HepG2 (cell line): ENCODE measurements around the gene PHF13. TPM values are rescaled to one million over a fixed set of nuclear protein-coding genes. Genes with fewer than 3 reads are reported as not detected.
A peak's percentile ranks its signal among the peaks of the same experiment; 100 is the strongest.

Experiments used
- ARNT2 ChIP-seq: sonication (generic); formaldehyde crosslinking; IDR thresholded peaks from 2 replicates; pipeline ENCODE4 v1.8.0; 2022; ENCODE audit warnings: mild to moderate bottlenecking, low read depth, missing genetic modification reagents, moderate library complexity
- EHMT2 ChIP-seq: fragments of 200-600 bp; sonication (generic); IDR thresholded peaks from 2 replicates; pipeline ENCODE4 v1.7.0; 2017; ENCODE audit warnings: antibody characterized with exemption, low read depth, low read length, borderline replicate concordance
- FOXP1 ChIP-seq, 2 experiments: fragments of 450-650 bp in 1 of 2; IDR thresholded peaks; 2 replicates each; pipeline ENCODE4 v1.6.1; 2017 to 2018; ENCODE audit warnings: antibody characterized with exemption in 1 of 2
- HNRNPK ChIP-seq: fragments of 200-400 bp; formaldehyde crosslinking; IDR thresholded peaks from 2 replicates; pipeline ENCODE4 v1.6.1; 2018; ENCODE audit warnings: low read length, low read depth, moderate library complexity, mild to moderate bottlenecking; ENCODE audit not compliant: poor library complexity, severe bottlenecking
- KDM2A ChIP-seq: sonication (generic); formaldehyde crosslinking; IDR thresholded peaks from 2 replicates; pipeline ENCODE4 v1.4.0; 2020; ENCODE audit warnings: low read depth, missing genetic modification reagents, borderline replicate concordance
- KDM6A ChIP-seq: IDR thresholded peaks from 2 replicates; pipeline ENCODE4 v1.6.1; 2016; ENCODE audit warnings: low read depth
- MAZ ChIP-seq, 2 experiments: sonication (generic) in 1 of 2; formaldehyde crosslinking in 1 of 2; IDR thresholded peaks; 2 replicates each; pipeline versions ENCODE4 v1.5.0 to v1.6.1; 2012 to 2020; ENCODE audit warnings: low read depth in 2 of 2, mild to moderate bottlenecking in 2 of 2, borderline replicate concordance in 1 of 2, improper control_type of control experiment in 1 of 2, low read length in 1 of 2, missing genetic modification reagents in 1 of 2, moderate library complexity in 1 of 2
- MED1 ChIP-seq: sonication (generic); formaldehyde crosslinking; IDR thresholded peaks from 2 replicates; pipeline ENCODE4 v1.4.0; 2020; ENCODE audit warnings: missing genetic modification reagents
- POLR2A ChIP-seq, 2 experiments: IDR thresholded peaks; 2 replicates each; pipeline ENCODE4 v1.6.1; 2011; ENCODE audit warnings: low read depth in 2 of 2, low read length in 2 of 2, mild to moderate bottlenecking in 1 of 2, moderate library complexity in 1 of 2; ENCODE audit not compliant: insufficient read depth in 1 of 2
- SNRNP70 ChIP-seq: fragments of 200-400 bp; formaldehyde crosslinking; IDR thresholded peaks from 2 replicates; pipeline ENCODE4 v1.6.1; 2017; ENCODE audit warnings: mild to moderate bottlenecking, low read depth, low read length, moderate library complexity
- SOX5 ChIP-seq: IDR thresholded peaks from 2 replicates; pipeline ENCODE4 v1.6.1; 2016; ENCODE audit warnings: borderline replicate concordance
- ZNF607 ChIP-seq: sonication (generic); formaldehyde crosslinking; IDR thresholded peaks from 2 replicates; pipeline ENCODE4 v1.5.1; 2020; ENCODE audit warnings: missing genetic modification reagents, mild to moderate bottlenecking, borderline replicate concordance
- ZNF775 ChIP-seq: sonication (generic); formaldehyde crosslinking; IDR thresholded peaks from 2 replicates; pipeline ENCODE4 v1.4.0; 2020; ENCODE audit warnings: missing genetic modification reagents, mild to moderate bottlenecking, moderate library complexity, borderline replicate concordance
- polyA plus RNA-seq, 8 experiments: library from polyadenylated mRNA; depleted of rRNA in 3 of 8; stranded (reverse) in 7 of 8; unstranded in 1 of 8; fragments of >200 nt; fragmentation: Illumina TruSeq in 4 of 8; extraction: Trizol in 4 of 8; gene quantifications; 2 replicates each; pipeline versions ENCODE4 v1.2.1 to v1.2.3, GENCODE V29; 2011 to 2016; ENCODE audit warnings: low read depth in 4 of 8, missing spikeins in 1 of 8, mixed read lengths in 1 of 8; ENCODE audit not compliant: insufficient read depth in 1 of 8
- total RNA-seq, 5 experiments: library from RNA; depleted of rRNA; stranded (reverse); fragments of >200 nt; fragmentation: Illumina TruSeq; extraction: Trizol; gene quantifications; 2 replicates each; pipeline ENCODE4 v1.2.3, GENCODE V29; 2016; ENCODE audit warnings: low read depth in 1 of 5
- TF ChIP-seq, protein P1 (sequence below): sonication (generic); formaldehyde crosslinking; IDR thresholded peaks from 2 replicates; pipeline ENCODE4 v1.5.0; 2020; ENCODE audit warnings: mild to moderate bottlenecking, missing genetic modification reagents, borderline replicate concordance
- TF ChIP-seq, protein P2 (sequence below): IDR thresholded peaks from 2 replicates; pipeline ENCODE4 v1.6.1; 2016
- TF ChIP-seq, protein P3 (sequence below): sonication (generic); formaldehyde crosslinking; conservative IDR thresholded peaks from 2 replicates; pipeline ENCODE4 v1.4.0; 2020; ENCODE audit warnings: missing genetic modification reagents
- TF ChIP-seq, protein P4 (sequence below): sonication (generic); formaldehyde crosslinking; IDR thresholded peaks from 2 replicates; pipeline ENCODE4 v1.5.1; 2020; ENCODE audit warnings: missing genetic modification reagents, mild to moderate bottlenecking, borderline replicate concordance
- TF ChIP-seq, protein P5 (sequence below): sonication (generic); formaldehyde crosslinking; IDR thresholded peaks from 2 replicates; pipeline ENCODE4 v1.8.0; 2022; ENCODE audit warnings: mild to moderate bottlenecking, missing genetic modification reagents, moderate library complexity

Gene PHF13
- total and polyA plus RNA-seq, 2 of the 13 experiments (the other 11 are each of a cell fraction or from before 2014, with no cell fraction given) = 4.7 to 7.4 TPM

DNA sequence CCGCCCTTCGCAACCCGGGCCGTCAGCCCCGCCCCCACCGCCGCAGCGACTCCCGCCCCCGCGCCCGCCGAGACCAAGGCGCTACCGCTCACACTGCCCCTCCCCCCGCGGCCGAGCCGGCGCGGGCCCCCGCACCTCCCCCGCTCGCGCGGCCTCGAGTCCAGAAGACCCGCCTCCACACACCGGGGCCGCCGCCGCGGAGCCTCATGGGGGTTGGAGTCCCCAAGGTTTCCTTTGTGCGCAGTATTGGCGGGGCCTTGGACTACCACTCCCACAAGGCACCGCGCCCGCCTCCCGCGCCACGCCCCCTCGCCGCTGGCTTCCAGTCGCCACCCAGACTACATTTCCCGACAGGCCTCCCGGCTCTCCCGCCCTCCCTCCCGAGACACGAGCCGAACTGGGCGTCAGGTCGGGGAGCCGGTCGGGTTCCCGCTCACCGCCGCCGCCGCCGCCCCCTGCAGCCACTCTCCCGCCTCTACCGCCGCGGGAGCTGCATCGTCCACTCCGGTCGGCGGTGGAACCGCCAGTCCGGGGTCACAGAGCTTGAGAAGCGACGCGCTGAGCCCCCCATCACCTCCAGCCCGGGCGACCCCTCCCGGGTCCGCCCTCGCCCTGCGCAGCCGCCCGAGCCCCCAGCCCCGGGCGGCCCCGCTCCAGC, at the start of gene PHF13 (continued):
- TF ChIP-seq, protein P1, sequence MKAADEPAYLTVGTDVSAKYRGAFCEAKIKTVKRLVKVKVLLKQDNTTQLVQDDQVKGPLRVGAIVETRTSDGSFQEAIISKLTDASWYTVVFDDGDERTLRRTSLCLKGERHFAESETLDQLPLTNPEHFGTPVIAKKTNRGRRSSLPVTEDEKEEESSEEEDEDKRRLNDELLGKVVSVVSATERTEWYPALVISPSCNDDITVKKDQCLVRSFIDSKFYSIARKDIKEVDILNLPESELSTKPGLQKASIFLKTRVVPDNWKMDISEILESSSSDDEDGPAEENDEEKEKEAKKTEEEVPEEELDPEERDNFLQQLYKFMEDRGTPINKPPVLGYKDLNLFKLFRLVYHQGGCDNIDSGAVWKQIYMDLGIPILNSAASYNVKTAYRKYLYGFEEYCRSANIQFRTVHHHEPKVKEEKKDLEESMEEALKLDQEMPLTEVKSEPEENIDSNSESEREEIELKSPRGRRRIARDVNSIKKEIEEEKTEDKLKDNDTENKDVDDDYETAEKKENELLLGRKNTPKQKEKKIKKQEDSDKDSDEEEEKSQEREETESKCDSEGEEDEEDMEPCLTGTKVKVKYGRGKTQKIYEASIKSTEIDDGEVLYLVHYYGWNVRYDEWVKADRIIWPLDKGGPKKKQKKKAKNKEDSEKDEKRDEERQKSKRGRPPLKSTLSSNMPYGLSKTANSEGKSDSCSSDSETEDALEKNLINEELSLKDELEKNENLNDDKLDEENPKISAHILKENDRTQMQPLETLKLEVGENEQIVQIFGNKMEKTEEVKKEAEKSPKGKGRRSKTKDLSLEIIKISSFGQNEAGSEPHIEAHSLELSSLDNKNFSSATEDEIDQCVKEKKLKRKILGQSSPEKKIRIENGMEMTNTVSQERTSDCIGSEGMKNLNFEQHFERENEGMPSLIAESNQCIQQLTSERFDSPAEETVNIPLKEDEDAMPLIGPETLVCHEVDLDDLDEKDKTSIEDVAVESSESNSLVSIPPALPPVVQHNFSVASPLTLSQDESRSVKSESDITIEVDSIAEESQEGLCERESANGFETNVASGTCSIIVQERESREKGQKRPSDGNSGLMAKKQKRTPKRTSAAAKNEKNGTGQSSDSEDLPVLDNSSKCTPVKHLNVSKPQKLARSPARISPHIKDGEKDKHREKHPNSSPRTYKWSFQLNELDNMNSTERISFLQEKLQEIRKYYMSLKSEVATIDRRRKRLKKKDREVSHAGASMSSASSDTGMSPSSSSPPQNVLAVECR (CRISPR knock-in tag) = peak; percentile 82
- no peak for TF ChIP-seq SNRNP70
- TF ChIP-seq ZNF775 (CRISPR knock-in tag) = no peak
- TF ChIP-seq, protein P2, sequence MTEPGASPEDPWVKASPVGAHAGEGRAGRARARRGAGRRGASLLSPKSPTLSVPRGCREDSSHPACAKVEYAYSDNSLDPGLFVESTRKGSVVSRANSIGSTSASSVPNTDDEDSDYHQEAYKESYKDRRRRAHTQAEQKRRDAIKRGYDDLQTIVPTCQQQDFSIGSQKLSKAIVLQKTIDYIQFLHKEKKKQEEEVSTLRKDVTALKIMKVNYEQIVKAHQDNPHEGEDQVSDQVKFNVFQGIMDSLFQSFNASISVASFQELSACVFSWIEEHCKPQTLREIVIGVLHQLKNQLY (CRISPR knock-in tag) = peak; percentile 19; the same call in 1 of the 2 replicates
- peak in 1 of 2 experiments; percentile 33; a peak in 2 of 4 replicates for TF ChIP-seq POLR2A (IDR thresholded peaks at IDR 0.05; ENCODE audit: insufficient read depth in 1 of 2, low read depth in 2 of 2, low read length in 2 of 2)
- no peak for TF ChIP-seq FOXP1 (IDR thresholded peaks at IDR 0.05)
- TF ChIP-seq FOXP1 (CRISPR knock-in tag; IDR thresholded peaks at IDR 0.05) = peak; percentile 18; the same call in 1 of the 2 replicates
- peak; percentile 69; the same call in 1 of the 2 replicates for TF ChIP-seq KDM2A (CRISPR knock-in tag)
- TF ChIP-seq ARNT2 (CRISPR knock-in tag) = peak; percentile 41
- TF ChIP-seq EHMT2 = no peak
- TF ChIP-seq, protein P3, sequence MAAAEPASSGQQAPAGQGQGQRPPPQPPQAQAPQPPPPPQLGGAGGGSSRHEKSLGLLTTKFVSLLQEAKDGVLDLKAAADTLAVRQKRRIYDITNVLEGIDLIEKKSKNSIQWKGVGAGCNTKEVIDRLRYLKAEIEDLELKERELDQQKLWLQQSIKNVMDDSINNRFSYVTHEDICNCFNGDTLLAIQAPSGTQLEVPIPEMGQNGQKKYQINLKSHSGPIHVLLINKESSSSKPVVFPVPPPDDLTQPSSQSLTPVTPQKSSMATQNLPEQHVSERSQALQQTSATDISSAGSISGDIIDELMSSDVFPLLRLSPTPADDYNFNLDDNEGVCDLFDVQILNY = peak; percentile 58
- TF ChIP-seq ZNF607 = peak; percentile 83; the same call in 1 of the 2 replicates
- TF ChIP-seq MED1 (CRISPR knock-in tag) = peak; percentile 52; the same call in 1 of the 2 replicates
- TF ChIP-seq, protein P4, sequence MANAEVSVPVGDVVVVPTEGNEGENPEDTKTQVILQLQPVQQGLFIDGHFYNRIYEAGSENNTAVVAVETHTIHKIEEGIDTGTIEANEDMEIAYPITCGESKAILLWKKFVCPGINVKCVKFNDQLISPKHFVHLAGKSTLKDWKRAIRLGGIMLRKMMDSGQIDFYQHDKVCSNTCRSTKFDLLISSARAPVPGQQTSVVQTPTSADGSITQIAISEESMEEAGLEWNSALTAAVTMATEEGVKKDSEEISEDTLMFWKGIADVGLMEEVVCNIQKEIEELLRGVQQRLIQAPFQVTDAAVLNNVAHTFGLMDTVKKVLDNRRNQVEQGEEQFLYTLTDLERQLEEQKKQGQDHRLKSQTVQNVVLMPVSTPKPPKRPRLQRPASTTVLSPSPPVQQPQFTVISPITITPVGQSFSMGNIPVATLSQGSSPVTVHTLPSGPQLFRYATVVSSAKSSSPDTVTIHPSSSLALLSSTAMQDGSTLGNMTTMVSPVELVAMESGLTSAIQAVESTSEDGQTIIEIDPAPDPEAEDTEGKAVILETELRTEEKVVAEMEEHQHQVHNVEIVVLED (CRISPR knock-in tag) = peak; percentile 94
- peak; percentile 69 for TF ChIP-seq HNRNPK
- TF ChIP-seq SOX5 = 0 out of 2 replicates have a peak, but pooled peaks have one; percentile 39
- 0 out of 2 replicates have a peak, but pooled peaks have one; percentile 72 for TF ChIP-seq MAZ (IDR thresholded peaks at IDR 0.05; ENCODE audit: borderline replicate concordance, low read depth, low read length)
- peak; percentile 88 for TF ChIP-seq MAZ (CRISPR knock-in tag; IDR thresholded peaks at IDR 0.05; ENCODE audit: low read depth)
- TF ChIP-seq, protein P5, sequence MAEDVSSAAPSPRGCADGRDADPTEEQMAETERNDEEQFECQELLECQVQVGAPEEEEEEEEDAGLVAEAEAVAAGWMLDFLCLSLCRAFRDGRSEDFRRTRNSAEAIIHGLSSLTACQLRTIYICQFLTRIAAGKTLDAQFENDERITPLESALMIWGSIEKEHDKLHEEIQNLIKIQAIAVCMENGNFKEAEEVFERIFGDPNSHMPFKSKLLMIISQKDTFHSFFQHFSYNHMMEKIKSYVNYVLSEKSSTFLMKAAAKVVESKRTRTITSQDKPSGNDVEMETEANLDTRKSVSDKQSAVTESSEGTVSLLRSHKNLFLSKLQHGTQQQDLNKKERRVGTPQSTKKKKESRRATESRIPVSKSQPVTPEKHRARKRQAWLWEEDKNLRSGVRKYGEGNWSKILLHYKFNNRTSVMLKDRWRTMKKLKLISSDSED (CRISPR knock-in tag) = no peak
- TF ChIP-seq KDM6A (CRISPR knock-in tag) = no peak
